Measurements from ENCODE around the gene SLAMF8.
A peak's percentile ranks its signal among the peaks of the same experiment; 100 is the strongest.

SLAMF8 gene

DNA sequence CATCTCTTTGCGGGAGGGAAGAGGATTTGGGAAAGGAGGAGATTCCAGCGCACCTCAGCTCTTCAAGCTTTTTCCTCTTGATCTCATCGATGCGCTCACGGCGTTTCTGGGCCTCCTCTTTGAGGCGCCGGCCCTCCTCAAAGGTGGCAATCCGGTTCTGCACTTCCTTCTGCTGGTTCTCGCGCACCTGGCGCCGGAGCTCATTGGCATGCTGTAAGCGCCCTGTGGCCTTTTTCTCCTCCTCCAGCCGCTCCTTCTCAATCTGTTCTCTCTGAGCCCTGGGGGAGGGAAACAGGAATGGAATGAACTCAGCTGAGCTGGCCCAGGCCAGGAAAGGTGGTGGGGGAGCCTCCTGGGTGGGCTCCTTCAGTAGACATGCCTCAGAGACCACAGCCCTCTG is 46.2 kb downstream of the SLAMF8 start:
- no peak for DNase-seq (ENCODE audit: low spot score)

- DNase-seq (ENCODE audit: low spot score) = no peak
These were observed 47.0 kb downstream of the SLAMF8 start for GRCh38 chr1:159873530-159874143.

GRCh38 chr1:159877695-159878444 is 51.2 kb downstream of the SLAMF8 start:
- DNase-seq (ENCODE audit: low spot score) = no peak

GRCh38 chr1:159879136-159879535 is 52.5 kb downstream of the SLAMF8 start:
- no peak for DNase-seq (ENCODE audit: low spot score)

DNA sequence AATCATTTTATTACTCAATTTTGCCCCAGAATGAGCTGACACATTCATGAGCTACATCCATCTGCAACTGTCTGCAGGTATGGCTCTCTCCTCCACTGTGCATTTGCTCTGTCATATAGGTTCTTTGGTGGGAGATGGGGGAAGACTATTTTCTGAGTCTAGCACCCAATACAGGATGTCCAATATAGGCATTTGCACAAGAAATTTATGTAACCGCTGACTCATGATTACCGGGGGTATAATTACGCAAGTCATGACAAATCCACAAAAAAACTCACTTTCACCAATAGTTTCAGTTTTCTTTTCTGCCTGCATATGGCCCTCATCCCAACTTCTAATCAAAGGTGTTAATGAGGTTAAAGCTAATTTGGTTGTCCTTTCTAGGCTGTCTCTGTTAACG is 53.3 kb downstream of the SLAMF8 start:
- no peak for DNase-seq (ENCODE audit: low spot score)

DNA sequence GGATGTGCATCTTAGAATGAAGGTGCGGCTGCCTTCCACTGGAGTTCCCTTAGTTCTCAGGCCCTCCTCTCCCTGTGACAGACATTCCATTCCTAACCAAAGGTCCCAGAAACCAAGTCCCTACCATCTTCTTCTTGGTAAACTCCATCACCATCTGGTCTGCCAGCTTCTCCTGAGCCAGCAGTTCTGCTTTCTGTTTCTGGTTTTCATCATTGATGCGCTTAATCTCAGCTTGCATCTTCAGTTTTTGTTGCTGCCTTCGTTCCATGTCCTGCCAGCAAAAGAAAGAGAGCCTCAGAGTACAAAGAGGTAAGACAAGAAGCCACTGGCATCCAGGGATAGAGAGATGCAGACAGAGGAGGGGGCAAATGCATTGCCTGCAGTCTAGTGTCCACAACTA is 53.8 kb downstream of the SLAMF8 start:
- DNase-seq (ENCODE audit: low spot score) = no peak

GRCh38 chr1:159881622-159882526 is 55.2 kb downstream of the SLAMF8 start:
- DNase-seq (ENCODE audit: low spot score) = peak; percentile 32

- no peak for DNase-seq (ENCODE audit: low spot score)
These were observed 55.8 kb downstream of the SLAMF8 start for GRCh38 chr1:159882527-159882862.

GRCh38 chr1:159883134-159883533 is 56.5 kb downstream of the SLAMF8 start:
- no peak for DNase-seq (ENCODE audit: low spot score)

DNA sequence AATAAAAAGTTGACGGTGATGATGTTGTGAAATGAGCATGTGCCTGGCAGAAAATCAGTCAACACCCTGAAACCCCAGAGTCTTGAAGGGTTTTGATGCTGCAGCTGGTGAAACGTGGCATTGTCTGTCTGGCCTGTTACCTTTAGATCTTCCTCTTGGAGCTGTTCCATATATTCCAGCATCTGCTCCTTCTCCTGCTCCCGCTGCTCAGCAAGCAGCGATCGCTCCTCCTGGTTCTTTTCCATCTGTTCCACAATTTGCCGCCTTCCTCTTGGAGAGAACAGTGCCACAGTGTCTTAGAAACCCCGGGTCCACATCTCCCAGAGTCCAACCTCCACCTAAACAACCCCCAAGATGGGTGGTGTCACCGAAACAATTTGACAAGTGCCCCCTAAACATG is 57.6 kb downstream of the SLAMF8 start:
- DNase-seq (ENCODE audit: low spot score) = no peak

All from CD4-positive, alpha-beta T cell treated with Interleukin-15 for 4 hours (primary cell).